Stimulated activated CD4-positive, alpha-beta T cell treated with anti-CD3 and anti-CD28 coated beads, Interleukin-15, amount 100 ng/mL, for 24 hours (primary cell): Measurements from ENCODE around the gene LAMC1.
"Not testable (repeated sequence)": the region's sequence is repeated elsewhere in the genome, so short reads cannot be mapped to it uniquely, and the experiment has no call there.

Experiments
- DNase-seq: peaks from one replicate; pipeline ENCODE4 v3.0.0-alpha.2; 2020

LAMC1 gene

GRCh38 chr1:183043872-183044854 lies 20.9 kb downstream of the LAMC1 start:
- no peak for DNase-seq

GRCh38 chr1:183044893-183045649 lies 21.9 kb downstream of the LAMC1 start:
- DNase-seq: no peak

- DNase-seq: no peak
Observed at GRCh38 chr1:183048087-183049085, 25.2 kb downstream of the LAMC1 start.

- DNase-seq: no peak
Observed at GRCh38 chr1:183051546-183051945, 28.3 kb downstream of the LAMC1 start.

- no peak for DNase-seq
Observed at GRCh38 chr1:183052861-183053260, 29.6 kb downstream of the LAMC1 start.

GRCh38 chr1:183058851-183059502 lies 35.8 kb downstream of the LAMC1 start:
- no peak for DNase-seq

GRCh38 chr1:183061194-183061593 lies 38.0 kb downstream of the LAMC1 start:
- DNase-seq: no peak

GRCh38 chr1:183063349-183063748 lies 40.1 kb downstream of the LAMC1 start:
- DNase-seq: no peak

GRCh38 chr1:183065168-183065706 lies 42.0 kb downstream of the LAMC1 start:
- DNase-seq: no peak

GRCh38 chr1:183066432-183066831 lies 43.2 kb downstream of the LAMC1 start:
- DNase-seq: not testable (repeated sequence)

GRCh38 chr1:183069562-183070216 lies 46.5 kb downstream of the LAMC1 start:
- no peak for DNase-seq

- DNase-seq: no peak
Observed at GRCh38 chr1:183070234-183070922, 47.2 kb downstream of the LAMC1 start.

GRCh38 chr1:183070923-183071618 lies 47.9 kb downstream of the LAMC1 start:
- no peak for DNase-seq

- not testable (repeated sequence) for DNase-seq
Observed at GRCh38 chr1:183072595-183072994, 49.4 kb downstream of the LAMC1 start.

- no peak for DNase-seq
Observed at GRCh38 chr1:183073320-183073719, 50.1 kb downstream of the LAMC1 start.

GRCh38 chr1:183074215-183074614 lies 51.0 kb downstream of the LAMC1 start:
- DNase-seq: no peak

GRCh38 chr1:183075861-183076260 lies 52.6 kb downstream of the LAMC1 start:
- no peak for DNase-seq

- DNase-seq: no peak
Observed at GRCh38 chr1:183077097-183077496, 53.9 kb downstream of the LAMC1 start.

- no peak for DNase-seq
Observed at GRCh38 chr1:183079712-183080388, 56.6 kb downstream of the LAMC1 start.
